Mucosa of rectum (tissue), 2 donors: ENCODE results near the gene ALOX5AP.

Experiments
- H3K27ac ChIP-seq, 2 donors: one replicate each; pipeline ENCODE4 v1.7.0; 2013; ENCODE audit warnings: inconsistent platforms in 2 of 2, low read depth in 2 of 2, low read length in 2 of 2
- H3K27me3 ChIP-seq, 2 donors: one replicate each; pipeline ENCODE4 v1.7.0; 2013; ENCODE audit warnings: low read length in 2 of 2; ENCODE audit not compliant: control insufficient read depth in 2 of 2, insufficient read depth in 2 of 2
- H3K36me3 ChIP-seq, 2 donors: one replicate each; pipeline ENCODE4 v1.7.0; 2013; ENCODE audit warnings: low read length in 2 of 2; ENCODE audit not compliant: control insufficient read depth in 2 of 2, insufficient read depth in 2 of 2
- H3K4me1 ChIP-seq, 2 donors: one replicate each; pipeline ENCODE4 v1.7.0; 2013; ENCODE audit warnings: low read length in 2 of 2, mild to moderate bottlenecking in 1 of 2; ENCODE audit not compliant: control insufficient read depth in 2 of 2, insufficient read depth in 2 of 2
- H3K4me3 ChIP-seq, 2 donors: one replicate each; pipeline ENCODE4 v1.7.0; 2013; ENCODE audit warnings: low read length in 2 of 2
- H3K9ac ChIP-seq, 2 donors: one replicate each; pipeline ENCODE4 v1.7.0; 2013; ENCODE audit warnings: low read length in 2 of 2, low read depth in 1 of 2, mild to moderate bottlenecking in 1 of 2
- H3K9me3 ChIP-seq, 2 donors: one replicate each; pipeline ENCODE4 v1.7.0; 2013; ENCODE audit warnings: low read length in 2 of 2; ENCODE audit not compliant: control insufficient read depth in 2 of 2
- donor health status: healthy.
- donor health status: Normal muscosa, but diverticular disease.

The ALOX5AP gene

GRCh38 chr13:30779608-30780007 lies 44.3 kb downstream of the ALOX5AP start:
- H3K9me3 ChIP-seq: no peaks in the 10 kb centered on the region
- H3K4me1 ChIP-seq: peaks cover 0 to 4% of the 10 kb centered on the region in 2 donors
- no peak overlapping the region for H3K4me3 ChIP-seq
- H3K27me3 ChIP-seq: no peaks in the 10 kb centered on the region
- no peak overlapping the region for H3K9ac ChIP-seq
- no peak overlapping the region for H3K27ac ChIP-seq
- H3K36me3 ChIP-seq: no peaks in the 10 kb centered on the region

- H3K9me3 ChIP-seq: no peaks in the 10 kb centered on the region
- H3K4me3 ChIP-seq: no peak overlapping the region
- H3K27me3 ChIP-seq: no peaks in the 10 kb centered on the region
Measured at GRCh38 chr13:30780338-30780981, 45.1 kb downstream of the ALOX5AP start.

GRCh38 chr13:30785191-30785850 lies 50.0 kb downstream of the ALOX5AP start:
- Histone ChIP-seq H3K4me3 (no peak overlapping the region), H3K4me1 (peaks cover 0 to 1% of the 10 kb centered on the region in 2 donors), H3K9ac (no peak overlapping the region), H3K27ac (no peak overlapping the region), H3K9me3 (no peaks in the 10 kb centered on the region), H3K27me3 (no peaks in the 10 kb centered on the region), H3K36me3 (no peaks in the 10 kb centered on the region)

More at GRCh38 chr13:30780338-30780981, 45.1 kb downstream of the ALOX5AP start:
- peak overlapping the region in 1 of 2 donors; percentile 30 for H3K27ac ChIP-seq
- H3K36me3 ChIP-seq: no peaks in the 10 kb centered on the region
- H3K4me1 ChIP-seq: peaks cover 0 to 4% of the 10 kb centered on the region in 2 donors
- no peak overlapping the region for H3K9ac ChIP-seq

GRCh38 chr13:30786648-30787047 lies 51.3 kb downstream of the ALOX5AP start:
- Histone ChIP-seq H3K4me3 (no peak overlapping the region), H3K27ac (no peak overlapping the region), H3K9me3 (no peaks in the 10 kb centered on the region), H3K9ac (no peak overlapping the region), H3K27me3 (no peaks in the 10 kb centered on the region), H3K4me1 (no peaks in the 10 kb centered on the region), H3K36me3 (no peaks in the 10 kb centered on the region)

- H3K27ac ChIP-seq: no peak overlapping the region
- H3K9ac ChIP-seq: no peak overlapping the region
- no peak overlapping the region for H3K4me3 ChIP-seq
- H3K4me1 ChIP-seq: peaks cover 5 to 8% of the 10 kb centered on the region in 2 donors
- no peaks in the 10 kb centered on the region for H3K9me3 ChIP-seq
- H3K27me3 ChIP-seq: no peaks in the 10 kb centered on the region
- no peaks in the 10 kb centered on the region for H3K36me3 ChIP-seq
Measured at GRCh38 chr13:30787738-30788525, 52.6 kb downstream of the ALOX5AP start.

GRCh38 chr13:30789166-30789862 lies 54.0 kb downstream of the ALOX5AP start:
- no peaks in the 10 kb centered on the region for H3K9me3 ChIP-seq
- H3K27ac ChIP-seq: no peak overlapping the region
- H3K36me3 ChIP-seq: no peaks in the 10 kb centered on the region
- H3K27me3 ChIP-seq: no peaks in the 10 kb centered on the region
- H3K4me3 ChIP-seq: no peak overlapping the region
- no peak overlapping the region for H3K9ac ChIP-seq
- H3K4me1 ChIP-seq: peaks cover 5 to 9% of the 10 kb centered on the region in 2 donors

GRCh38 chr13:30790592-30790991 lies 55.2 kb downstream of the ALOX5AP start:
- no peaks in the 10 kb centered on the region for H3K36me3 ChIP-seq
- H3K27me3 ChIP-seq: no peaks in the 10 kb centered on the region
- no peaks in the 10 kb centered on the region for H3K9me3 ChIP-seq
- H3K4me1 ChIP-seq: peaks cover 5 to 9% of the 10 kb centered on the region in 2 donors
- no peak overlapping the region for H3K4me3 ChIP-seq
- no peak overlapping the region for H3K9ac ChIP-seq
- no peak overlapping the region for H3K27ac ChIP-seq

- Histone ChIP-seq H3K36me3 (no peaks in the 10 kb centered on the region), H3K27me3 (no peaks in the 10 kb centered on the region), H3K9ac (no peak overlapping the region), H3K9me3 (no peaks in the 10 kb centered on the region), H3K27ac (no peak overlapping the region), H3K4me1 (peaks cover 5 to 10% of the 10 kb centered on the region in 2 donors), H3K4me3 (no peak overlapping the region)
Measured at GRCh38 chr13:30791354-30792001, 56.1 kb downstream of the ALOX5AP start.

- no peaks in the 10 kb centered on the region for H3K36me3 ChIP-seq
- peaks cover 9 to 15% of the 10 kb centered on the region in 2 donors for H3K4me1 ChIP-seq
- H3K4me3 ChIP-seq: no peak overlapping the region
- H3K27me3 ChIP-seq: no peaks in the 10 kb centered on the region
- H3K27ac ChIP-seq: peak overlapping the region in 1 of 2 donors; percentile 3
- H3K9ac ChIP-seq: no peak overlapping the region
- no peaks in the 10 kb centered on the region for H3K9me3 ChIP-seq
Measured at GRCh38 chr13:30792285-30793000, 57.1 kb downstream of the ALOX5AP start.
